ENCODE data around the gene AGAP2.

AGAP2 gene

DNA sequence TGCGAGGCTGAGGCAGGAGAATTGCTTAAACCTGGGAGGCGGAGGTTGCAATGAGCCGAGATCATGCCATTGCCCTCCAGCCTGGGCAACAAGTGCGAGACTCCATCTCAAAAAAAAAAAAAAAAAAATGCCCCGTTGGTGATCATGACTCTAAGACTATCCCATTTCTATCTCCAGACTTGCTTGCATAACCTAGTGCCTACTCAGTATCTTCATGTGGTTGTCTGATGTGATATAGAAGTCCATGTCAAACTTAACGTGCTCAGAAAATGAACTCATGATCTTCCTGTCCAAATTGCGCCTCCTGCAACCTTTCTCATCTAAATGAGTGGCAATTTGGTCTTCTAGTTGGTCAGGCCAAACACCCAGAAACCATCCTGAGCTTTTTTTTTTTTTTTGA, 39.4 kb upstream of the AGAP2 start:
- H3K4me1 ChIP-seq (ENCODE audit: control insufficient read depth, insufficient read depth, low read length): 0 out of 2 replicates have a peak, but pooled peaks cover 3% of the 10 kb centered on the region
- ChIA-PET POLR2A (interaction anchor here (1.0 kb wide), 1 partner anchor 17 kb away, joined by 3 read pairs; no protein-coding TSS in a partner anchor), CTCF (interaction anchor here (0.6 to 1.0 kb wide), 3 partner anchors 11 to 38 kb away, joined by 3 to 4 read pairs (median 3); no protein-coding TSS in a partner anchor)
- peaks cover 5 to 30% of the 10 kb centered on the region in 2 experiments; a peak in 2 of 3 replicates for H3K36me3 ChIP-seq (ENCODE audit: control insufficient read depth in 2 of 2, insufficient read depth in 1 of 2, low read length in 2 of 2)
- H3K27ac ChIP-seq (ENCODE audit: extremely low read depth, low read depth, low read length): no peak overlapping the region
- H3K4me3 ChIP-seq (ENCODE audit: low read depth, low read length): no peak overlapping the region
- H3K9me3 ChIP-seq (ENCODE audit: control insufficient read depth, insufficient read depth, low read depth, low read length): no peaks in the 10 kb centered on the region
- TF ChIP-seq, protein P1, sequence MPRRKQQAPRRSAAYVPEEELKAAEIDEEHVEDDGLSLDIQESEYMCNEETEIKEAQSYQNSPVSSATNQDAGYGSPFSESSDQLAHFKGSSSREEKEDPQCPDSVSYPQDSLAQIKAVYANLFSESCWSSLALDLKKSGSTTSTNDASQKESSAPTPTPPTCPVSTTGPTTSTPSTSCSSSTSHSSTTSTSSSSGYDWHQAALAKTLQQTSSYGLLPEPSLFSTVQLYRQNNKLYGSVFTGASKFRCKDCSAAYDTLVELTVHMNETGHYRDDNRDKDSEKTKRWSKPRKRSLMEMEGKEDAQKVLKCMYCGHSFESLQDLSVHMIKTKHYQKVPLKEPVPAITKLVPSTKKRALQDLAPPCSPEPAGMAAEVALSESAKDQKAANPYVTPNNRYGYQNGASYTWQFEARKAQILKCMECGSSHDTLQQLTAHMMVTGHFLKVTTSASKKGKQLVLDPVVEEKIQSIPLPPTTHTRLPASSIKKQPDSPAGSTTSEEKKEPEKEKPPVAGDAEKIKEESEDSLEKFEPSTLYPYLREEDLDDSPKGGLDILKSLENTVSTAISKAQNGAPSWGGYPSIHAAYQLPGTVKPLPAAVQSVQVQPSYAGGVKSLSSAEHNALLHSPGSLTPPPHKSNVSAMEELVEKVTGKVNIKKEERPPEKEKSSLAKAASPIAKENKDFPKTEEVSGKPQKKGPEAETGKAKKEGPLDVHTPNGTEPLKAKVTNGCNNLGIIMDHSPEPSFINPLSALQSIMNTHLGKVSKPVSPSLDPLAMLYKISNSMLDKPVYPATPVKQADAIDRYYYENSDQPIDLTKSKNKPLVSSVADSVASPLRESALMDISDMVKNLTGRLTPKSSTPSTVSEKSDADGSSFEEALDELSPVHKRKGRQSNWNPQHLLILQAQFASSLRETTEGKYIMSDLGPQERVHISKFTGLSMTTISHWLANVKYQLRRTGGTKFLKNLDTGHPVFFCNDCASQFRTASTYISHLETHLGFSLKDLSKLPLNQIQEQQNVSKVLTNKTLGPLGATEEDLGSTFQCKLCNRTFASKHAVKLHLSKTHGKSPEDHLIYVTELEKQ (tag by site-specific recombination; IDR thresholded peaks at IDR 0.05; ENCODE audit: borderline replicate concordance): no peak
- TF ChIP-seq SCRT2 (tag by site-specific recombination; IDR thresholded peaks at IDR 0.05) (0 out of 2 replicates have a peak, but pooled peaks have one; percentile 36), ZNF768 (tag by site-specific recombination; IDR thresholded peaks at IDR 0.05) (no peak)

DNA sequence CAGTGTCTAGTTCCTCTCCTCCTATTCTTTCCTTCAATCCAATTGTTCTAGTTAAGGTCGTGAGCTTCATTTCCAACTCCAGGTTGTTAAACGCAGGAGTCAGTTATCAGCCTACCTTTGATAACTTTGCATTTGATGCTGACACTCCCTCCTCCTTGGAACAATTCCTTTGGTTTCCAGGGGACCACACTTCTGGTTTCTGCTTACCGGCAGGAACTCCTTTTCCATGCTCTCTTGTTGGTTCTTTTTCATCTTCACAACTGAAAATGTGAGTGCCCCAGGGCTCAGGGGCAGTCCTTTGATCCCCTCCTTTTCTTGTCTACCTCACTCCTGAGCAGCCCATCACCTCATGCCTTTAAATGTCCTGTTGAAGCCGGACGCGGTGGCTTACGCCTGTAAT, 38.8 kb upstream of the AGAP2 start:
- H3K4me1 ChIP-seq (ENCODE audit: control insufficient read depth, insufficient read depth, low read length): 0 out of 2 replicates have a peak, but pooled peaks cover 3% of the 10 kb centered on the region
- ChIA-PET CTCF (no interaction called here), POLR2A (no interaction called here)
- no peak for TF ChIP-seq ZNF114 (tag by site-specific recombination; IDR thresholded peaks at IDR 0.05)
- TF ChIP-seq ZNF658 (tag by site-specific recombination; IDR thresholded peaks at IDR 0.05): no peak
- TF ChIP-seq ZNF48 (tag by site-specific recombination; IDR thresholded peaks at IDR 0.05): no peak
- TF ChIP-seq, protein P2, sequence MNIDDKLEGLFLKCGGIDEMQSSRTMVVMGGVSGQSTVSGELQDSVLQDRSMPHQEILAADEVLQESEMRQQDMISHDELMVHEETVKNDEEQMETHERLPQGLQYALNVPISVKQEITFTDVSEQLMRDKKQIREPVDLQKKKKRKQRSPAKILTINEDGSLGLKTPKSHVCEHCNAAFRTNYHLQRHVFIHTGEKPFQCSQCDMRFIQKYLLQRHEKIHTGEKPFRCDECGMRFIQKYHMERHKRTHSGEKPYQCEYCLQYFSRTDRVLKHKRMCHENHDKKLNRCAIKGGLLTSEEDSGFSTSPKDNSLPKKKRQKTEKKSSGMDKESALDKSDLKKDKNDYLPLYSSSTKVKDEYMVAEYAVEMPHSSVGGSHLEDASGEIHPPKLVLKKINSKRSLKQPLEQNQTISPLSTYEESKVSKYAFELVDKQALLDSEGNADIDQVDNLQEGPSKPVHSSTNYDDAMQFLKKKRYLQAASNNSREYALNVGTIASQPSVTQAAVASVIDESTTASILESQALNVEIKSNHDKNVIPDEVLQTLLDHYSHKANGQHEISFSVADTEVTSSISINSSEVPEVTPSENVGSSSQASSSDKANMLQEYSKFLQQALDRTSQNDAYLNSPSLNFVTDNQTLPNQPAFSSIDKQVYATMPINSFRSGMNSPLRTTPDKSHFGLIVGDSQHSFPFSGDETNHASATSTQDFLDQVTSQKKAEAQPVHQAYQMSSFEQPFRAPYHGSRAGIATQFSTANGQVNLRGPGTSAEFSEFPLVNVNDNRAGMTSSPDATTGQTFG (tag by site-specific recombination; IDR thresholded peaks at IDR 0.05; ENCODE audit: borderline replicate concordance): no peak
- no peak for TF ChIP-seq ZNF560 (tag by site-specific recombination; IDR thresholded peaks at IDR 0.05; ENCODE audit: borderline replicate concordance)
- no peak for TF ChIP-seq ZNF132 (tag by site-specific recombination; IDR thresholded peaks at IDR 0.05; ENCODE audit: borderline replicate concordance)
- TF ChIP-seq, protein P3, sequence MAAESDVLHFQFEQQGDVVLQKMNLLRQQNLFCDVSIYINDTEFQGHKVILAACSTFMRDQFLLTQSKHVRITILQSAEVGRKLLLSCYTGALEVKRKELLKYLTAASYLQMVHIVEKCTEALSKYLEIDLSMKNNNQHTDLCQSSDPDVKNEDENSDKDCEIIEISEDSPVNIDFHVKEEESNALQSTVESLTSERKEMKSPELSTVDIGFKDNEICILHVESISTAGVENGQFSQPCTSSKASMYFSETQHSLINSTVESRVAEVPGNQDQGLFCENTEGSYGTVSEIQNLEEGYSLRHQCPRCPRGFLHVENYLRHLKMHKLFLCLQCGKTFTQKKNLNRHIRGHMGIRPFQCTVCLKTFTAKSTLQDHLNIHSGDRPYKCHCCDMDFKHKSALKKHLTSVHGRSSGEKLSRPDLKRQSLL (tag by site-specific recombination; IDR thresholded peaks at IDR 0.05): no peak
- TF ChIP-seq PRDM1 (tag by site-specific recombination; IDR thresholded peaks at IDR 0.05): no peak
- no peak for TF ChIP-seq KLF1 (tag by site-specific recombination; IDR thresholded peaks at IDR 0.05)
- no peak for TF ChIP-seq ZSCAN30 (tag by site-specific recombination; IDR thresholded peaks at IDR 0.05)
- no peaks in the 10 kb centered on the region for H3K9me3 ChIP-seq (ENCODE audit: control insufficient read depth, insufficient read depth, low read depth, low read length)
- H3K27ac ChIP-seq (ENCODE audit: extremely low read depth, low read depth, low read length): no peak overlapping the region
- no peak overlapping the region for H3K4me3 ChIP-seq (ENCODE audit: low read depth, low read length)
- H3K36me3 ChIP-seq (ENCODE audit: control insufficient read depth in 2 of 2, insufficient read depth in 1 of 2, low read length in 2 of 2): peaks cover 5 to 30% of the 10 kb centered on the region in 2 experiments; a peak in 2 of 3 replicates

DNA sequence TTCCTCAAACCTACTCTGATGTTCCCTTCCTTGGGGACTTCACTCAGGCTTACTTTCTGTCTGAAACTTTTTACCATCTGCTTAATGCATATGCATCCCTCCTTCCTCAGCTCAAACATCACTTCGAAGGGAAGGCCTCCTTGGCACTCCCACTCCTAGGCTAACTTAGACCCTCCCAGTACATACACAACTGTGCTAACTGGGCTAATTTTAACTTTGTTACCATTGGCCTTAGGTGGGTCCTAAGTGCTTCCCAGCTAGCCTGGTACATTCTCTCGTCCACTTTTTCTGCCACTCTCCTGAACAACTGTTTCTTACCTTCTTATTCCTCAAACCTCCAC, 37.7 kb upstream of the AGAP2 start:
- Histone ChIP-seq H3K36me3 (ENCODE audit: control insufficient read depth in 2 of 2, insufficient read depth in 1 of 2, low read length in 2 of 2) (peaks cover 5 to 30% of the 10 kb centered on the region in 2 experiments; a peak in 2 of 3 replicates), H3K9me3 (ENCODE audit: control insufficient read depth, insufficient read depth, low read depth, low read length) (no peaks in the 10 kb centered on the region), H3K27ac (ENCODE audit: extremely low read depth, low read depth, low read length) (no peak overlapping the region), H3K4me3 (ENCODE audit: low read depth, low read length) (no peak overlapping the region), H3K4me1 (ENCODE audit: control insufficient read depth, insufficient read depth, low read length) (0 out of 2 replicates have a peak, but pooled peaks cover 5% of the 10 kb centered on the region)
- ChIA-PET CTCF (interaction anchor here (0.6 to 1.7 kb wide), 4 partner anchors 10 to 83 kb away, joined by 3 to 5 read pairs (median 4); no protein-coding TSS in a partner anchor), POLR2A (interaction anchor here (0.6 kb wide), 1 partner anchor 70 kb away, joined by 6 read pairs; the partner anchor contains the start of gene CTDSP2)
- TF ChIP-seq, protein P4, sequence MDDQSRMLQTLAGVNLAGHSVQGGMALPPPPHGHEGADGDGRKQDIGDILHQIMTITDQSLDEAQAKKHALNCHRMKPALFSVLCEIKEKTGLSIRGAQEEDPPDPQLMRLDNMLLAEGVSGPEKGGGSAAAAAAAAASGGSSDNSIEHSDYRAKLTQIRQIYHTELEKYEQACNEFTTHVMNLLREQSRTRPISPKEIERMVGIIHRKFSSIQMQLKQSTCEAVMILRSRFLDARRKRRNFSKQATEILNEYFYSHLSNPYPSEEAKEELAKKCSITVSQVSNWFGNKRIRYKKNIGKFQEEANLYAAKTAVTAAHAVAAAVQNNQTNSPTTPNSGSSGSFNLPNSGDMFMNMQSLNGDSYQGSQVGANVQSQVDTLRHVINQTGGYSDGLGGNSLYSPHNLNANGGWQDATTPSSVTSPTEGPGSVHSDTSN (CRISPR knock-in tag; IDR thresholded peaks at IDR 0.05): no peak
- TF ChIP-seq ZNF433 (tag by site-specific recombination; IDR thresholded peaks at IDR 0.05; ENCODE audit: low read depth) (no peak), SCRT2 (tag by site-specific recombination; IDR thresholded peaks at IDR 0.05) (no peak), ZNF404 (tag by site-specific recombination; IDR thresholded peaks at IDR 0.05) (no peak), ZNF76 (tag by site-specific recombination; IDR thresholded peaks at IDR 0.05; ENCODE audit: borderline replicate concordance, low read depth) (no peak), ZNF423 (tag by site-specific recombination; IDR thresholded peaks at IDR 0.05) (no peak), KLF10 (tag by site-specific recombination; IDR thresholded peaks at IDR 0.05) (no peak), ZNF707 (tag by site-specific recombination; IDR thresholded peaks at IDR 0.05) (no peak), ZNF394 (tag by site-specific recombination; IDR thresholded peaks at IDR 0.05; ENCODE audit: borderline replicate concordance) (no peak)
